ENCODE data around the gene LMX1B. TPM values are rescaled to one million over a fixed set of nuclear protein-coding genes. Genes with fewer than 3 reads are reported as not detected.

Gene LMX1B
- total RNA-seq, 2 donors from 2014 or later: 0.13 TPM; not detected in 1

GRCh38 chr9:126676685-126677143 is 63.0 kb downstream of the LMX1B start:
- TF ChIP-seq CTCF (IDR thresholded peaks at IDR 0.05): no peak
- no peak for DNase-seq
- H3K9me3 ChIP-seq: no peaks in the 10 kb centered on the region
- no peaks in the 10 kb centered on the region for H3K4me1 ChIP-seq
- intact Hi-C loops (cut with DNase I): no loop called here
- peaks cover 57% of the 10 kb centered on the region for H3K27me3 ChIP-seq
- H3K27ac ChIP-seq: no peak overlapping the region
- H3K36me3 ChIP-seq: no peaks in the 10 kb centered on the region
- H3K4me3 ChIP-seq: no peak overlapping the region
- no peak overlapping the region for H3K9ac ChIP-seq (ENCODE audit: low read depth in 2 of 2, low read length in 2 of 2)

- no peaks in the 10 kb centered on the region for H3K36me3 ChIP-seq
- intact Hi-C loops (cut with DNase I): no loop called here
- no peaks in the 10 kb centered on the region for H3K9me3 ChIP-seq
- H3K4me3 ChIP-seq: no peak overlapping the region
- peaks cover 57% of the 10 kb centered on the region for H3K27me3 ChIP-seq
- TF ChIP-seq CTCF (IDR thresholded peaks at IDR 0.05): no peak
- H3K27ac ChIP-seq: no peak overlapping the region
- no peak for DNase-seq
- no peaks in the 10 kb centered on the region for H3K4me1 ChIP-seq
- no peak overlapping the region for H3K9ac ChIP-seq (ENCODE audit: low read depth in 2 of 2, low read length in 2 of 2)
Measured at GRCh38 chr9:126677188-126678084, 63.7 kb downstream of the LMX1B start.

- H3K9me3 ChIP-seq: no peaks in the 10 kb centered on the region
- H3K27ac ChIP-seq: no peak overlapping the region
- no peak for TF ChIP-seq CTCF (IDR thresholded peaks at IDR 0.05)
- H3K4me3 ChIP-seq: no peak overlapping the region
- H3K36me3 ChIP-seq: no peaks in the 10 kb centered on the region
- H3K9ac ChIP-seq (ENCODE audit: low read depth in 2 of 2, low read length in 2 of 2): no peak overlapping the region
- peaks cover 57% of the 10 kb centered on the region for H3K27me3 ChIP-seq
- intact Hi-C loops (cut with DNase I): no loop called here
- no peaks in the 10 kb centered on the region for H3K4me1 ChIP-seq
- no peak for DNase-seq
Measured at GRCh38 chr9:126678989-126679388, 65.3 kb downstream of the LMX1B start.

- Histone ChIP-seq H3K9ac (ENCODE audit: low read depth in 2 of 2, low read length in 2 of 2) (no peak overlapping the region), H3K36me3 (no peaks in the 10 kb centered on the region), H3K9me3 (no peaks in the 10 kb centered on the region), H3K27me3 (peaks cover 57% of the 10 kb centered on the region), H3K27ac (no peak overlapping the region), H3K4me3 (no peak overlapping the region), H3K4me1 (no peaks in the 10 kb centered on the region)
- no peak for TF ChIP-seq CTCF (IDR thresholded peaks at IDR 0.05)
- DNase-seq: no peak
- intact Hi-C loops (cut with DNase I): no loop called here
Measured at GRCh38 chr9:126681336-126681735, 67.6 kb downstream of the LMX1B start.

GRCh38 chr9:126682113-126682810 is 68.5 kb downstream of the LMX1B start:
- no peak for TF ChIP-seq CTCF (IDR thresholded peaks at IDR 0.05)
- no peak overlapping the region for H3K9ac ChIP-seq (ENCODE audit: low read depth in 2 of 2, low read length in 2 of 2)
- peaks cover 50% of the 10 kb centered on the region for H3K27me3 ChIP-seq
- no peak for DNase-seq
- no peak overlapping the region for H3K4me3 ChIP-seq
- H3K9me3 ChIP-seq: no peaks in the 10 kb centered on the region
- intact Hi-C loops (cut with DNase I): no loop called here
- H3K4me1 ChIP-seq: no peaks in the 10 kb centered on the region
- no peak overlapping the region for H3K27ac ChIP-seq
- H3K36me3 ChIP-seq: no peaks in the 10 kb centered on the region
